HG03108 (cell line): ENCODE measurements around the gene SAV1.

ENCODE experiments used
- ATAC-seq: cut with Tn5 transposase; IDR thresholded peaks from one replicate; pipeline ENCODE4 v1.9.1; 2021; ENCODE audit warnings: moderate library complexity; ENCODE audit not compliant: unreplicated experiment

Gene SAV1

DNA sequence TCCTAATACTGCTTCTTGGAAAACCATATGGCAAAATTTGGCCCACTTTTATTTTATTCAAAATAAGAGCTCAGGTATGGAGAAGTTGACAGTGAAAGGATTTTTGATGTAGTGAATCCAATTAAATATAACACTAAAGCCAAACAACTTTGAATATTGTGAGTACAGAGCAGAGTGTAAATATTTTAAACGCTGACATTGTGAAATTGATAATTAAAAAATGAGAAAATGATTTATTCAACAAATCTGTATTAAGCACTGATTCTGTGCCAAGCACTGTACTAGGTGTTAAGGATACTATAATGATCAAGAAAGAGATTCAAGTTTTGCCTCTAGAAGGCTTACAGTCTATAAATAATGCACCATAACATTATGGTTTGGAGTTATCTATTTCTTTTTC lies 57.6 kb downstream of the SAV1 start:
- no peak for ATAC-seq

DNA sequence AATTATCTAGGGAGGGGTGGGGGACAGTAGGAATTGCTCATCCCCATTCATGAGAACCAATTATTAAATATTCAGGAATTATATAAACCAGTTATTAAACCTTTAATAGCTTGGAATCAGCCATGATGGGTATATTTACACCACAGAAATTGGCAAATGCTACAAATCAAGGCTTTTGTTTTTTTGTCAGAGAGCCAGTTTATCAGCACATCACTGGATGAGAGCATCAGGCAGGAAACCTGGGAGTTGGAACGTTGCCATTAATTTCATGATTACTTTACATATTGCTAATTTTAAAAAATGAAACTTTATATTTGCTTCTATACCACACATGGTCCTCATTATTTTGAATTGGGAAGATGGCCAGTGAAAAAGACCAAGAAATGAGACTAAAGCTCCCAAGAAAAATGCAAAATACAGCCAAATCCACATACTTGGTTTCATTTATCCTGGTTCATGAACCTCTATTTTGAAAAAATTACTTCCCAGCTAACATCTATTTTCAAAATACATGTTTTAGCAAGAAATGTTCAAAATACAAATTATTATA lies 59.7 kb downstream of the SAV1 start:
- no peak for ATAC-seq

DNA sequence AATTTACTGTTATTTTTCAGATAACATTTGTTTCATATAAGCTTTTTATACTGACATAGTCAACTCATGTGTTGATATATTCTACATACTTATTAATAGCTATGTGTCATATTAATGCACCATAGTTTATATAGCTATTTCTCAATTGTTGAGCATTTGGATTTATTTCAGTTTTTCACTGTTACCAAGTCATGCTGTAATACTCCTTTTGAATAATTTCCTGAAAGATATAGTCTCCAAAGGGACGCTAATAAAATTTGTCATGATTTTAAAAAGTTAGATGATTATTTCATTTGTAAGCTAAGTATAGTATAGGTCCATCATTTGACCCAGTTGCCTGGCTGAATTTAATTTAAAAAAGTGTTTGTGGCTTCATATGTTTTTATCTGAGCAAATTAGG lies 60.3 kb downstream of the SAV1 start:
- ATAC-seq, result no peak

DNA sequence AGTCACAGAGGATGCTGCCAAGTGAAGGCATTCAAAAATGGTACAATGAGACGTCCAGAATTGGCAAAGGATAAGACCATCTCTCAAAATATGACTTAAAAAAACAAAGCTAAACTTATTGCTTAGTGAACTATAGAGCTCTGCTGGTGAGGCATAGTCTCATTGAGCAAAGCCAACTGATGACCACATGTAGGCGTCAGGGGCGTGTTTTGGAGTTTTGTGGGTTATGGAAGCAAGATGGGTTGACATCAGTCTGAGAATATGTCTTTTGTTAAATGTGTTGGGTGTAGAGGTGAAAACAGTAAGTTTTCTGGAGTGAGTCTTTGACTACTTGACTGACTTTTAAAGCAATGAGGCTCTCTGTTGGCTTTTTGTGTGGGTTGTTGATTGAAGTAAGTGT lies 60.9 kb downstream of the SAV1 start:
- ATAC-seq, result no peak

DNA sequence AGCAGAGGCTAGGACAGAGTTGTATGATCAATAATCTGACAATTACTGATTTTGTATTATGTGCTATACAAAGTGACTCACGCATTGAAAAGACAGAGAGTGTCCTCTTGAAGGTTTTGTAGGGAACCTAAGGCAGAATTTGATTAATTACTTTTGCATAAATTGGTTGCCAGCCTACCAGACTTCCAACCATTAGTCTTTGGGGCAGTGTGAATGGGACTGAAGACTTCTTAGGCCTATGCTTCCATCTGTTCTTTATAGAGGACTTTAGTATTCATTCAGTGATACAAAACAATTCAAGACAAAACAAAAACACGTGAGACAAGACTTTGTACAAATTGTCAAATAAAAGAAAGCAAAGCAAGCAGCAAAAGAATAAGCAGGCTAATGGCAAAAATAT lies 61.6 kb downstream of the SAV1 start:
- no peak for ATAC-seq

DNA sequence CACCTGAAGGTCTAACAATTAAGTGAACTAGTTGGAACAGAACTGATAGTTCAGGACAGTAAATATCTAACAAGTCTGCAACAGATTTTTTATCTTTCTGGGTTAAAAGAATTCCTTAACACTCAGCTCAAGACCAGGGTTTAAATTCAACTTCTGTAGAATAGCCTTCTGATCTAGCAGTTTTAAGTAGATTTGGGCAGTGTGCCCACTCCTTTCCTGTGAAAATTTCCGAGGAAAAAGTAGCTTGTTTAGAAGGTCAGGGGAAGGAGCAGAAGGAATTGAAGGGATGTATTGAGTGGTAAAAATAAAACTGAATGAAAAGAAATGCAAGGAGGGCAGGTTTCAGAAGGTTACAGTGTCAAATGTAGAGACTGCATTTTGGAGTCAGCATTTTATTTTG lies 62.3 kb downstream of the SAV1 start:
- no peak for ATAC-seq

DNA sequence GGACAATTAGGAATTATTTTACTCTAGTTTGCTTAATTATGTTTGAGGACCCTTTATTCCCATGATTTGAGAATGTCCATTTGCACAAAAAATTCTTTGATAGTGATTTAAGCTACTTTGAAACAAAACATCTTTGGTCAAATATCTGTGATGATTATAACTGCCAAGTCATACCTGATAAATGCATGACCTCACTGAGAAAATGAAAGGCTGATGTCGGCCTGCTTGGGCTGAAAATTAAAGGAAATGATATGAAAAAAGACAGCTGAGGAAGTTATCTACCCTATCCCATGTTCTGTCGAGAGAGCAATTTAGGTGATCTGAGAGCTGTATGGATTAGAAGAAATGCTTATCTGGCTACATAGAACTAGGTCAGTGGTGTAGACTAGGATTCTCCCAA lies 64.5 kb downstream of the SAV1 start:
- no peak for ATAC-seq

DNA sequence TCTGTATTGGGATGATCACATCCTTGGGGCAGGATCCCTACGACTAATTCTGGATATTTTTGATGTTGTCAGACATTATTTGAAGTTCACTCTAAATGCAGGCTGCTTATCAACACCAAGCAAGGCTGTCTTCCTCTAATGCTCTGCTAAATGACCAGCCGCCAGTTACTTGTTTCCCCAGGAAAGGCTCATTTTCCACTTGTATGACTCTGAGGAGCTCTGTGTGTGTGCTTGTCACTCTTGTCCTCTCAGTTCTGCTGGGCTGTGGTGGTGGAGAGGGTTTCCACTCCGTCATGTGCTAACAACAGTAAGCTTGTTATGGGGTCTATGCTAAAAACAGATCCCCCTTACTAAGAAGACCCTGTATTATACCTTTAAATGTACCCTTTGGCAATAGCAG lies 66.1 kb downstream of the SAV1 start:
- no peak for ATAC-seq

DNA sequence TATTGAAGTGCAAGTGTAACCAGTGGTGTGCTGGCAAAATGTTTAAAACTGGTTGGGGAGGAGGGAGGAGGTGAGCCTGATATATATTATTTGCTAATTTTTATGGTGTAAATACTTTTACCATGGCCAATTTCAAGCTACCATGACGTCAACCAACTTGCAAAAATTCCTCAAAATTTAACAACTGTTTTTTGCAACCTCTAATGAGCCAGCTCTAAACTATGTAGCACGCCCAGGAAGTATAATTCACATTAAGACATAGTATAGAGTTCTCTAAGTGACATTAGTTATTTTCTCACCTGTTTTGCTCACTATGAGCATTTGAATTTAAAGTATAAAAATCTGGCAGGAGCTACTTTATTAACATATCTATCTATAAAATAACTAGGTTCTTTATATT lies 66.7 kb downstream of the SAV1 start:
- ATAC-seq, result no peak

DNA sequence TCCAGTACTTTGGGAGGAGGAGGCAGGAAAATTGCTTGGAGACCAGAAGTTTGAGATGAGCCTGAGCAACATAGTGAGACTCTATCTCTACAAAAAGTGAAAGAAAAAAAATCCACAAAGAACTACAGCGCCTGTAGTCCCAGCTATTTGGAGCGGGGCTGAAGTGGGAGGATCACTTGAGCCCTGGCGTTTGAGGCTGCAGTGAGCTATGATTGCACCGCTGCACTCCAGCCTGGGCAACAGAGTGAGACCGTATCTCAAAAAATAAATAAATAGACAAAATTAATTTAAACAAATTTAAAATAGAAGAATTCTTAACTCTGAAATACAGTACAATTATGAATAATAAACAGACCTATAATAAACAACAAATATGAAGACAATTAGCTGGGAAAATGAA lies 67.3 kb downstream of the SAV1 start:
- no peak for ATAC-seq

DNA sequence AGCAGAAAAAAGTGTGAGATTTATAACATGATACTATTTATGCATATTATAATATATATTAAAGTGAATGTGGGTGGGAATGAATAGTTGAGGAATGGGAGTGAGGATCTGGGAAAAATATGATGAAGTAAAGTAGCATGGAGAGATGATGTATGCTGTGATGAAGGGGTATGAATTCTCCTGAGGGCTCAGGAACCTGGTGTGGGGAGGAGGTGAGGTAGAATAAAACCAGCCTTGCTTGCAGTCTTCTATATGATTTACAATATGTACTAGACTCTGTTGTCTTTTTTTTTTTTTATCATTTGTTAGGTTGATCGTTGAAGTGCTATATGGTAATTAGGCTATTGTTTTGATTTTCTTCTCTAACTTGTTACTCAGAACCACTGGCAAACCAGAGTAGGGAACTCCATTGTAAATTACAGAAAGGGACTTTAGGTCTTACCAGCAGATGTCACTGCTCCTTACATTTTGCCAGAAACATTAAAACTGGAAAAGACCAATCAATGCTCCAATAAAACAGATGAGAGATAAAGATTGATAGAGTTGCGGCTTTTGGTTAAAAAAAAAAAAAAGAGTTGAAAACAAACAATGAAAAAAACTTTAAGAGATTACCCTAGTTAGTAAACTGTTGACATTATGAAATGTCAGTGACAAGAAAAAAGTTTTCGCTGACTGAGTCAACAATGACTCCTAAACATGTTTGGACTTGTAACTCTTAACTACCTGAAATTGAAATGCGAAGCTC lies 68.2 kb downstream of the SAV1 start:
- no peak for ATAC-seq

DNA sequence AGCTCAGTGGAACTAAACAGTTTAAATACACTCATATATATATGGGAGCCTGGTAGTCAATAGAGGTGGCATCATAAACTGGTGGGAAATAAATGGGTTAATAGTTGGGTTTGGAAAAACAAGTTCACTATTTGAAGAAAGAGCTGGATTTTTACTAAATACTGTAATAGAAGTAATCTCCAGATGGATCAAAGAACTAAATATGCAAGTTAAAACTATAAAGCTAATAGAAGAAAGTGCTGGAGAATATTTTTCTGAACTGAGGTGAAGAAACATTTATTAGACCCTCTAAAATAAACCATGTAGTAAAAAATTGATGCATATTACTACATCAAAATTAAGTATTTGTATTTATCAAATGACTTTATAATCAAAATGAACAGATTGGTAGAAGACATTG lies 69.3 kb downstream of the SAV1 start:
- no peak for ATAC-seq

DNA sequence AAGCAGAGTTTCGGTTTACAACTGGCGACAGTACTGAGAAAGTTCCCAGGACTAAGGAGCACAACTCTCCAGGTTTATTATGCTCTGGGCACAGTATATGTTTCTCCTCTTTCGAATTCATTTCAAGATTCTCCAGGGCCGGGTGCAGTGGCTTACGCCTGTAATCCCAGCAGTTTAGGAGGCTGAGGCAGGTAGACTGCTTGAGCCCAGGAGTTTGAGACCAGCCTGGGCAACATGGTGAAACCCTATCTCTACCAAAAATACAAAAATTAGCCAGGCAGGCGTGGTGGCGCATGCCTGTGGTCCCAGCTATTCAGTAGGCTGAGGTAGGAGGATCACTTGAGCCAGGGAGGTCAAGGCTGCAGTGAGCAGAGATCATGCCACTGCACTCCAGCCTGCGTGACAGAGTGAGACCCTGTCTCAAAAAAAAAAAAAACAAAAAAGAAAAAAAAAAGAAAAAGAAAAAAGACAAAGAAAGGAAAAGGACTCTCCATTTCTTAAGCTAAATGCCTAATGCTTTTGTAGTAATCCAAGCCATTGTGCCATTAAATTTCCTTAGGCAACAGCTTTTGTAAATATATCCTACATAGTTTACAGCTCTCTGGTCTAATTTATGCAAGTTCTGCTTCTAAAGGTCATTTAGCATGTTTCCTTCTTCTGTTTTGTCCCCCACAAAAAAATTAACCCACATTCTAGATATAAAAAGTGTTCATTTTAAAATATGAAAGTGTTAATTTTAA lies 73.4 kb downstream of the SAV1 start:
- no peak for ATAC-seq

DNA sequence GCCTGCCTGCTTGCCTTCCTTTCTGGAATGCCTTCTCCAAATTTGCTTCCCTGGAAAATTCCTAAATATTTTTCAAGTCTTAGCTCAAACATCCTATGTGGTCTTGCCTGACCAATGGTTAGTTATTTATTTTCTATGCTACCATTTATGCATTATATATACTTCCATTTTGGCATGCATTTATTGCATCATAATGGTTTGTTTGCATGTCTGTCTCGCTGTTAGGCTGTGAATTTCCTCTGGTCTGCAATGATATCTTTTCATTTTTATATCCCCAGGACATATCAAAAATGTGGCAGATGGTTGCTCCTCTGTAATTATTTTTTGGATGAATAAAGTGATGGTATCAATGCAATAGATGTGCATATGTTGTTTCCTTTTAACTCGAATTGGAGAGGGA lies 77.6 kb downstream of the SAV1 start:
- ATAC-seq, result no peak
